A549 (cell line): ENCODE data around the gene FSTL4.

Source experiments
- BCL3 ChIP-seq: fragments of >200 bp; sonication (Bioruptor Twin); formaldehyde crosslinking; IDR thresholded peaks from 3 replicates; pipeline ENCODE4 v1.6.1; 2016
- CTCF ChIP-seq: fragments of >200 bp; sonication (Bioruptor Twin); formaldehyde crosslinking; IDR thresholded peaks from 3 replicates; pipeline ENCODE4 v1.5.1; 2016
- EHMT2 ChIP-seq: fragments of 200-600 bp; sonication (generic); IDR thresholded peaks from 2 replicates; pipeline ENCODE4 v1.6.1; 2016; ENCODE audit warnings: antibody characterized with exemption, low read depth, mild to moderate bottlenecking, moderate library complexity
- ESRRA ChIP-seq: fragments of 150-350 bp; IDR thresholded peaks from 2 replicates; pipeline ENCODE4 v1.6.1; 2014; ENCODE audit warnings: mild to moderate bottlenecking, low read length, borderline replicate concordance
- MAFK ChIP-seq: fragments of 450-650 bp; IDR thresholded peaks from 2 replicates; pipeline ENCODE4 v1.6.1; 2014; ENCODE audit not compliant: partially characterized antibody
- MAX ChIP-seq: IDR thresholded peaks from 2 replicates; pipeline ENCODE4 v1.6.1; 2012
- MYC ChIP-seq: IDR thresholded peaks from 2 replicates; pipeline ENCODE4 v1.6.1; 2012; ENCODE audit warnings: mild to moderate bottlenecking, inconsistent platforms, low read length, improper control_type of control experiment, borderline replicate concordance
- NPAS2 ChIP-seq: fragments of 250-450 bp; sonication (Bioruptor Pico); IDR thresholded peaks from 2 replicates; pipeline ENCODE4 v1.8.0; 2022; ENCODE audit warnings: mild to moderate bottlenecking, moderate library complexity, borderline replicate concordance
- RAD21 ChIP-seq, 2 experiments: fragments of >200 bp in 1 of 2; sonication (Bioruptor Twin) in 1 of 2; formaldehyde crosslinking in 1 of 2; IDR thresholded peaks in 1 of 2; conservative IDR thresholded peaks in 1 of 2; 2 replicates in 1 of 2; 3 replicates in 1 of 2; pipeline ENCODE4 v1.6.1; 2012 to 2018; ENCODE audit warnings: inconsistent platforms in 1 of 2
- SMC3 ChIP-seq: fragments of >200 bp; sonication (Bioruptor Twin); formaldehyde crosslinking; IDR thresholded peaks from 3 replicates; pipeline ENCODE4 v1.6.1; 2018; ENCODE audit warnings: inconsistent platforms
- TF ChIP-seq, protein P1 (sequence below): fragments of 450-650 bp; IDR thresholded peaks from 2 replicates; pipeline ENCODE4 v1.6.1; 2014; ENCODE audit warnings: antibody characterized with exemption

GRCh38 chr5:133482028-133482427 lies 130.3 kb downstream of the FSTL4 start:
- TF ChIP-seq NPAS2 (CRISPR knock-in tag) (no peak), MAFK (no peak), BCL3 (no peak), SMC3 (no peak), MAX (no peak), ESRRA (no peak), EHMT2 (no peak), CTCF (no peak), RAD21 (conservative IDR thresholded peaks at IDR 0.05 in 1 of 2, IDR thresholded peaks at IDR 0.05 in 1 of 2) (no peak), MYC (no peak)
- TF ChIP-seq, protein P1, sequence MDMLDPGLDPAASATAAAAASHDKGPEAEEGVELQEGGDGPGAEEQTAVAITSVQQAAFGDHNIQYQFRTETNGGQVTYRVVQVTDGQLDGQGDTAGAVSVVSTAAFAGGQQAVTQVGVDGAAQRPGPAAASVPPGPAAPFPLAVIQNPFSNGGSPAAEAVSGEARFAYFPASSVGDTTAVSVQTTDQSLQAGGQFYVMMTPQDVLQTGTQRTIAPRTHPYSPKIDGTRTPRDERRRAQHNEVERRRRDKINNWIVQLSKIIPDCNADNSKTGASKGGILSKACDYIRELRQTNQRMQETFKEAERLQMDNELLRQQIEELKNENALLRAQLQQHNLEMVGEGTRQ, result no peak
